ENCODE data around the gene PRAMEF4.
"Not testable (repeated sequence)": the region's sequence is repeated elsewhere in the genome, so short reads cannot be mapped to it uniquely, and the experiment has no call there.

DNA sequence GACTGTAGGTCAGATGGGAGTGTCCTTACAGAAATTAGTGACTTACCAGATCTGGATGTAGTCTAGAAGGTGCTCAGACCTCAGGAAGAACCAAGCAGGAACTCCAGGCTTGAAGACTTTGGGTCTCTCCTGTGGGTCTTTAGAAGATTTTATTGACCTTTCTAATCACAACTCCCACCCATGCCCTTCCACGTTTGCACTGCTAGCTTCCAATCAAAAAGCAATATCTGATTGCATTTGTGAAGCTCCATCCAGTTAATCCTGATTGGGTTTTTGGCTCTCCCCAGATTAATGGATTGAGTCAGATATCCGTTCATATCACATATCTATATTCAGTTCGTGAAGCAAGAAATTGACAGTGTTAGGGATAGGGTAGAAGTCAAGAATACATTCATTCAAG lies 54.7 kb downstream of the PRAMEF4 start, which contains the start of gene PRAMEF11:
- not testable (repeated sequence) for TF ChIP-seq EZH2 (IDR thresholded peaks at IDR 0.05; ENCODE audit: borderline replicate concordance, low read depth, low read length, poor library complexity, severe bottlenecking); CTCF (conservative IDR thresholded peaks at IDR 0.05; ENCODE audit: low read depth, low read length)

Measured in A673 (cell line).